Colonic mucosa (tissue), 4 donors: Measurements from ENCODE around the gene MOCOS. TPM values are rescaled to one million over a fixed set of nuclear protein-coding genes. Genes with fewer than 3 reads are reported as not detected.

Experiments used
- DNase-seq: peaks from one replicate; pipeline ENCODE4 v3.0.0-alpha.2; 2020
- H3K27ac ChIP-seq: fragments of 200-600 bp; one replicate; pipeline ENCODE4 v1.8.0; 2021
- H3K27me3 ChIP-seq: fragments of 200-600 bp; one replicate; pipeline ENCODE4 v1.8.0; 2021
- H3K36me3 ChIP-seq: fragments of 200-600 bp; one replicate; pipeline ENCODE4 v1.8.0; 2021
- H3K4me1 ChIP-seq: fragments of 200-600 bp; one replicate; pipeline ENCODE4 v1.8.0; 2021; ENCODE audit warnings: mild to moderate bottlenecking
- H3K4me3 ChIP-seq: fragments of 200-600 bp; one replicate; pipeline ENCODE4 v1.8.0; 2021
- H3K9ac ChIP-seq, 2 donors: one replicate each; pipeline ENCODE4 v1.7.0; 2013; ENCODE audit warnings: control low read depth in 2 of 2, low read depth in 2 of 2, low read length in 2 of 2
- H3K9me3 ChIP-seq: fragments of 200-600 bp; one replicate; pipeline ENCODE4 v1.8.0; 2021
- intact Hi-C: fragments of 100-400 bp; cut with DNase I; formaldehyde crosslinking; loops from one replicate; pipeline ENCODE4 v1.14.1; 2022
- total RNA-seq, 2 donors: library from RNA; stranded (reverse); fragmentation: NEBNext Ultra II Directional in 1 of 2; extraction: Animal tissue kit (Norgen Biotek cat#: 25700) in 1 of 2; gene quantifications; one replicate each; pipeline ENCODE4 v1.2.1, GENCODE V29; 2021
- TF ChIP-seq, protein P1 (sequence below): fragments of 200-600 bp; IDR thresholded peaks from one replicate; pipeline ENCODE4 v1.8.0; 2022; ENCODE audit warnings: antibody characterized with exemption, mild to moderate bottlenecking
- donor health status: healthy.
- donor health status: DM: no; HTN: no; CAD: no.
- donor health status: DM: no; HTN: no; CAD: no.

The MOCOS gene
- total RNA-seq, 2 donors from 2014 or later = 6.8 to 10.0 TPM

- intact Hi-C loops = no loop called here
- no peak for DNase-seq
- H3K27ac ChIP-seq = no peak overlapping the region
- TF ChIP-seq, protein P1, sequence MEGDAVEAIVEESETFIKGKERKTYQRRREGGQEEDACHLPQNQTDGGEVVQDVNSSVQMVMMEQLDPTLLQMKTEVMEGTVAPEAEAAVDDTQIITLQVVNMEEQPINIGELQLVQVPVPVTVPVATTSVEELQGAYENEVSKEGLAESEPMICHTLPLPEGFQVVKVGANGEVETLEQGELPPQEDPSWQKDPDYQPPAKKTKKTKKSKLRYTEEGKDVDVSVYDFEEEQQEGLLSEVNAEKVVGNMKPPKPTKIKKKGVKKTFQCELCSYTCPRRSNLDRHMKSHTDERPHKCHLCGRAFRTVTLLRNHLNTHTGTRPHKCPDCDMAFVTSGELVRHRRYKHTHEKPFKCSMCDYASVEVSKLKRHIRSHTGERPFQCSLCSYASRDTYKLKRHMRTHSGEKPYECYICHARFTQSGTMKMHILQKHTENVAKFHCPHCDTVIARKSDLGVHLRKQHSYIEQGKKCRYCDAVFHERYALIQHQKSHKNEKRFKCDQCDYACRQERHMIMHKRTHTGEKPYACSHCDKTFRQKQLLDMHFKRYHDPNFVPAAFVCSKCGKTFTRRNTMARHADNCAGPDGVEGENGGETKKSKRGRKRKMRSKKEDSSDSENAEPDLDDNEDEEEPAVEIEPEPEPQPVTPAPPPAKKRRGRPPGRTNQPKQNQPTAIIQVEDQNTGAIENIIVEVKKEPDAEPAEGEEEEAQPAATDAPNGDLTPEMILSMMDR = no peak
- no peak overlapping the region for H3K4me3 ChIP-seq
- no peaks in the 10 kb centered on the region for H3K36me3 ChIP-seq
- H3K27me3 ChIP-seq = no peaks in the 10 kb centered on the region
- H3K4me1 ChIP-seq = no peaks in the 10 kb centered on the region
- H3K9me3 ChIP-seq = no peaks in the 10 kb centered on the region
- no peak overlapping the region for H3K9ac ChIP-seq
Measured at GRCh38 chr18:36274083-36274715, 86.9 kb downstream of the MOCOS start.

- H3K4me1 ChIP-seq = no peaks in the 10 kb centered on the region
- no peaks in the 10 kb centered on the region for H3K36me3 ChIP-seq
- TF ChIP-seq, protein P1 = no peak
- no peaks in the 10 kb centered on the region for H3K27me3 ChIP-seq
- no peaks in the 10 kb centered on the region for H3K9me3 ChIP-seq
- intact Hi-C loops = no loop called here
- no peak overlapping the region for H3K4me3 ChIP-seq
- no peak overlapping the region for H3K9ac ChIP-seq
- no peak overlapping the region for H3K27ac ChIP-seq
- no peak for DNase-seq
Measured at GRCh38 chr18:36275561-36275960, 88.3 kb downstream of the MOCOS start.

- Histone ChIP-seq H3K4me1 (no peaks in the 10 kb centered on the region), H3K4me3 (no peak overlapping the region), H3K36me3 (no peaks in the 10 kb centered on the region), H3K27me3 (no peaks in the 10 kb centered on the region), H3K9me3 (no peaks in the 10 kb centered on the region), H3K27ac (no peak overlapping the region), H3K9ac (no peak overlapping the region)
- intact Hi-C loops = no loop called here
- TF ChIP-seq, protein P1 = no peak
- DNase-seq = no peak
Measured at GRCh38 chr18:36279001-36279400, 91.7 kb downstream of the MOCOS start.

DNA sequence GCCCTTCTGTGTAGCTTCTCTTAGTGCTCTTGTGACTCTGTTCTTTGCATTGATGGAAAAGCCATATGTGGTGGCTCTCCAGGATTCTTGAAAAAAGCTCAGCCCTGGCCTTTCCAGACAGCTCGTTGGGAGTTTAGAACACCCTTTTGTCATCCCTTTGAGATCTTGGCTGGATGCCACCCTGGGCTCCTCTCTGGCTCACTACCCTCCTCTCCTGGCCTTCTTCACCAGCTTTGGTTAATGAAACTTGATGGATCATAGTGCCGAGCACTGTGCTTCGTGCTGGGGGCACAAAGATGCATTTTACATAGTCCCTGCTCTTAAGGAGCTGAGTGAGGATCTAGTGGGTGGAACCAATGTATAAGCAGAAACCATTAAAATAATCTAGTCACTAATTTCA, 94.6 kb downstream of the MOCOS start:
- no peak overlapping the region for H3K27ac ChIP-seq
- no peak overlapping the region for H3K4me3 ChIP-seq
- H3K27me3 ChIP-seq = no peaks in the 10 kb centered on the region
- H3K4me1 ChIP-seq = no peaks in the 10 kb centered on the region
- TF ChIP-seq, protein P1 = no peak
- H3K36me3 ChIP-seq = no peaks in the 10 kb centered on the region
- intact Hi-C loops = loop anchor here (5.0 to 10.0 kb wide), 3 partner anchors 97 to 527 kb away; partner anchors contain the start of gene MOCOS
- no peak for DNase-seq
- no peaks in the 10 kb centered on the region for H3K9me3 ChIP-seq
- H3K9ac ChIP-seq = no peak overlapping the region

DNA sequence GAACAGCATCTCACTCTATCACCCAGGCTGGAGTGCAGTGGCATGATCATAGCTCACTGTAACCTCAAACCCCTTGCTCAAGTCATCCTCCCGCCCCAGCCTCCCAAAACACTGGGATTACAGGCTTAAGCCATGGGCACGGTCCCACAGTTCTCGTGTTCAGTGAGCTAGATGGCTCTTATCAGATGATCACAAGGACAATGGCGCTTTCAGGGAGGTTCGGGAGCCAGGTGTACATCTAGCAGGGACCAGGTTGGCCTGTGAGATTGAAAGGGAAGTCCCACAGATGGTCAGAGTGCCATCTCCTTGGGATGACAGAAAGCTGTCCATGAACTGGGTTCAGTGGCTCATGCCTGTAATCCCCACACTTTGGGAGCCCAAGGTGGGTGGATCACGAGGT, 96.2 kb downstream of the MOCOS start:
- no peak overlapping the region for H3K27ac ChIP-seq
- TF ChIP-seq, protein P1 = no peak
- intact Hi-C loops = loop anchor here (5.0 to 10.0 kb wide), 3 partner anchors 99 to 529 kb away; partner anchors contain the start of gene MOCOS

More for the DNA sequence above, 96.2 kb downstream of the MOCOS start:
- Histone ChIP-seq H3K36me3 (no peaks in the 10 kb centered on the region), H3K9me3 (no peaks in the 10 kb centered on the region), H3K4me1 (no peaks in the 10 kb centered on the region), H3K4me3 (no peak overlapping the region), H3K27me3 (no peaks in the 10 kb centered on the region), H3K9ac (no peak overlapping the region)
- no peak for DNase-seq
